ENCODE data around the gene BCAM.

DNA sequence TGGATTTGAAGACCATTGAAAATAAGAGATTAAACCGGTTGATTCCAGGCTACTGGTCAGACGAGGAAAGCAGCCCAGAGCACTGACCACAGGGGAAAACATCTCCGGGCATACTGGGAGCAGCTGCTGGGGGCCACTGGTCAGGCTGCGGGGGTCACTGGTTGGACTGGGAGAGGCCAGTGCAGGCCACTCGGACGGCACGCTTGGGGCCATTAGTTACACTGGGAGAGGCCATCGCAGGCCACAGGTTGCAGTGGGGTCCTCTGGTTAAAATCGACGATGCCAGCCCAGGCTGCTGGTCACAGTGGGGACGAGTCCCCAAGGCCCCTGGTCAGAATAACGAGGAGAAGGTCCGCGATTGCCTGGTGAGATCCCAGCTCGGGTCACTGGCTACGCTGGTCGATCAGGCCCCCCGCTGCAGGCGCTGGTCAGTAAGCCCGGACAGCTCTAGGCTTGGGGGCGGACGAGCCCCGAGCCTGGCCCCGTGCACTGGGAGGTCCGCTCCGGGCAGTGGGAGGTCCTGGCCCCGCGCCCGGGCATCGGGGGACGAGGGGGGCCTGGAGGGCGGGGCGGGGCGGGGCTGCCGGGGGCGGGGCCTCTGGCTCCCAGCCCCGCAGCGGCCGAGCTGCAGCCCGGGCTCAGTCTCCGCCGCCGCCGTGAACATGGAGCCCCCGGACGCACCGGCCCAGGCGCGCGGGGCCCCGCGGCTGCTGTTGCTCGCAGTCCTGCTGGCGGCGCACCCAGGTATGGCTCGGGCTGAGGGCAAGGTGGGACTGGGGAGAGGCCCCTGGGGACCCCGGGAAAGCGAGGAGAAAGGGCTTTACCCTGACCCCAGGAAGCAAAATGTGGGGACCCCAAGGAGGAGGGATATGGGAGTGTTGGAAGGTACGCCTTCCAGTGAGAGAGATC lies at the start of gene BCAM:
- TF ChIP-seq, protein P1, sequence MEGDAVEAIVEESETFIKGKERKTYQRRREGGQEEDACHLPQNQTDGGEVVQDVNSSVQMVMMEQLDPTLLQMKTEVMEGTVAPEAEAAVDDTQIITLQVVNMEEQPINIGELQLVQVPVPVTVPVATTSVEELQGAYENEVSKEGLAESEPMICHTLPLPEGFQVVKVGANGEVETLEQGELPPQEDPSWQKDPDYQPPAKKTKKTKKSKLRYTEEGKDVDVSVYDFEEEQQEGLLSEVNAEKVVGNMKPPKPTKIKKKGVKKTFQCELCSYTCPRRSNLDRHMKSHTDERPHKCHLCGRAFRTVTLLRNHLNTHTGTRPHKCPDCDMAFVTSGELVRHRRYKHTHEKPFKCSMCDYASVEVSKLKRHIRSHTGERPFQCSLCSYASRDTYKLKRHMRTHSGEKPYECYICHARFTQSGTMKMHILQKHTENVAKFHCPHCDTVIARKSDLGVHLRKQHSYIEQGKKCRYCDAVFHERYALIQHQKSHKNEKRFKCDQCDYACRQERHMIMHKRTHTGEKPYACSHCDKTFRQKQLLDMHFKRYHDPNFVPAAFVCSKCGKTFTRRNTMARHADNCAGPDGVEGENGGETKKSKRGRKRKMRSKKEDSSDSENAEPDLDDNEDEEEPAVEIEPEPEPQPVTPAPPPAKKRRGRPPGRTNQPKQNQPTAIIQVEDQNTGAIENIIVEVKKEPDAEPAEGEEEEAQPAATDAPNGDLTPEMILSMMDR (IDR thresholded peaks at IDR 0.05; ENCODE audit: borderline replicate concordance, extremely low read depth, low read length, poor library complexity, severe bottlenecking), result no peak
- TF ChIP-seq EZH2 (IDR thresholded peaks at IDR 0.05; ENCODE audit: borderline replicate concordance, low read depth, low read length, severe bottlenecking), result no peak
